ENCODE data around the gene C1QTNF9. TPM values are rescaled to one million over a fixed set of nuclear protein-coding genes. Genes with fewer than 3 reads are reported as not detected.

Gene C1QTNF9
- total and polyA plus RNA-seq, 2 of the 8 experiments (the other 6 are each of a cell fraction or from before 2014, with no cell fraction given), result not detected

DNA sequence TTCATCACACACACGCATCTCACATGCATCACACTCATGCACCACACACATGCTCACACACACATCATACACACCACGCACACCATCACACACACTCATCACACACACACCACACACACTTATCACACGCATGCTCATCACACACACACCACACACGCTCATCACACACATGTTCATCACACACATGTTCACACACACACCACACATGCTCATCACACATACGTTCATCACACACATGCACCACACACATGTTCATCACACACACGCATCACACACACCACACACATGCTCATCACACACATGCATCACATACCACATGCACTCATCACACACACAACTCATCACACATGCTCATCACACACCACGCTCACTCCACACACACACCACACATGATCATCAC, 46.9 kb downstream of the C1QTNF9 start:
- POLR2A ChIA-PET (ENCODE audit: partially characterized antibody), result no interaction called here

More for the DNA sequence above, 46.9 kb downstream of the C1QTNF9 start:
- Histone ChIP-seq H3K14ac (ENCODE audit: insufficient read length) (no peak overlapping the region), H2BK120ac (replicated peaks; ENCODE audit: low read depth, low read length) (no peak overlapping the region), H4K20me1 (replicated peaks in 1 of 2; ENCODE audit: control insufficient read depth in 1 of 2, insufficient read depth in 2 of 2, low read length in 2 of 2) (peaks cover 0 to 13% of the 10 kb centered on the region in 2 experiments), H3K79me1 (ENCODE audit: low read depth, low read length) (no peaks in the 10 kb centered on the region), H3K56ac (replicated peaks; ENCODE audit: insufficient read length, low read depth, low read length) (peak overlapping the region; percentile 42), H2BK15ac (ENCODE audit: low read length) (no peak overlapping the region), H3K23ac (ENCODE audit: insufficient read length) (no peak overlapping the region), H3K18ac (ENCODE audit: extremely low read depth, low read length) (no peak overlapping the region), H4K91ac (replicated peaks; ENCODE audit: insufficient read length, low read length) (peak overlapping the region; percentile 11), H3K4me3 (ENCODE audit: extremely low read depth in 1 of 4, insufficient read depth in 2 of 4, low read depth in 3 of 4, low read length in 4 of 4) (no peak overlapping the region), H3K36me3 (ENCODE audit: control insufficient read depth in 2 of 4, insufficient read depth in 4 of 4, low read length in 3 of 4) (peaks cover 0 to 7% (median 0%) of the 10 kb centered on the region in 4 experiments; a peak in 1 of 8 replicates), H2AK5ac (ENCODE audit: low read depth, low read length) (peak overlapping the region; percentile 91), H2BK12ac (ENCODE audit: low read depth, low read length) (peak overlapping the region; percentile 35; the same call in 1 of the 2 replicates), H3K79me2 (ENCODE audit: control insufficient read depth in 1 of 2, insufficient read depth in 2 of 2, low read length in 2 of 2) (no peaks in the 10 kb centered on the region), H4K5ac (ENCODE audit: insufficient read length, low read depth, low read length) (no peak overlapping the region), H4K8ac (ENCODE audit: extremely low read depth, insufficient read depth, low read length) (no peak overlapping the region), H2BK5ac (ENCODE audit: low read depth, low read length) (peak overlapping the region; percentile 11; the same call in 1 of the 2 replicates), H3K9me3 (ENCODE audit: insufficient read depth in 2 of 2, low read depth in 1 of 2, low read length in 1 of 2) (peaks cover 0 to 11% of the 10 kb centered on the region in 2 experiments; a peak in 2 of 4 replicates), H3K9ac (replicated peaks in 1 of 4; ENCODE audit: extremely low read depth in 1 of 4, low read depth in 3 of 4, low read length in 3 of 4) (peak overlapping the region in 1 of 4 experiments; percentile 30; a peak in 3 of 7 replicates), H3K4me1 (replicated peaks in 1 of 4; ENCODE audit: control insufficient read depth in 3 of 4, insufficient read depth in 4 of 4, low read length in 3 of 4) (no peaks in the 10 kb centered on the region), H3K4ac (replicated peaks; ENCODE audit: insufficient read length, low read depth, low read length) (peak overlapping the region; percentile 83), H2AFZ (ENCODE audit: low read length) (no peak overlapping the region), H3K27me3 (replicated peaks in 1 of 4; ENCODE audit: control insufficient read depth in 3 of 4, extremely low read depth in 1 of 4, insufficient read depth in 3 of 4, low read length in 3 of 4) (peaks cover 0 to 2% (median 0%) of the 10 kb centered on the region in 4 experiments; a peak in 1 of 7 replicates), H3K4me2 (ENCODE audit: insufficient read depth in 1 of 2, low read depth in 2 of 2, low read length in 2 of 2) (no peak overlapping the region), H3K27ac (ENCODE audit: low read depth, low read length) (no peak overlapping the region; the same call in 1 of the 2 replicates), H3K23me2 (ENCODE audit: low read depth, low read length) (peaks cover 15% of the 10 kb centered on the region), H2BK20ac (ENCODE audit: low read length) (no peak overlapping the region)
- FAIRE-seq (peak; percentile 60), DNase-seq (ENCODE audit: low read depth in 1 of 2, low spot score in 2 of 2) (no peak)
- CTCF ChIA-PET (ENCODE audit: partially characterized antibody), result no interaction called here
- 90 to 100% methylated on average over 1 to 7 of the region's 7 CpGs for WGBS, 2 experiments (ENCODE audit: extremely low coverage in 1 of 2, insufficient coverage in 1 of 2, insufficient read length in 1 of 2, insufficient replicate concordance in 2 of 2, low coverage in 1 of 2, low lambda C conversion rate in 2 of 2, missing lambda C conversion rate in 1 of 2)
- TF ChIP-seq CEBPB (IDR thresholded peaks at IDR 0.05; ENCODE audit: low read depth, low read length), result no peak
